Measurements from ENCODE around the gene INHBB. TPM values are rescaled to one million over a fixed set of nuclear protein-coding genes. Genes with fewer than 3 reads are reported as not detected.
"Not testable (repeated sequence)": the region's sequence is repeated elsewhere in the genome, so short reads cannot be mapped to it uniquely, and the experiment has no call there.

Gene INHBB
- total and polyA plus RNA-seq, 5 experiments from 2014 or later = not detected

GRCh38 chr2:120382541-120383144, 36.7 kb downstream of the INHBB start:
- DNase-seq (no peak), ATAC-seq (no peak)
- H3K9me3 Mint-ChIP-seq = no peaks in the 10 kb centered on the region
- no peak overlapping the region for H3K27ac Mint-ChIP-seq
- H3K4me1 Mint-ChIP-seq = peaks cover 0 to under 1% (median 0%) of the 10 kb centered on the region in 4 donors
- no peak overlapping the region for H3K4me3 Mint-ChIP-seq
- POLR2A ChIA-PET = no interaction called here
- H3K27me3 Mint-ChIP-seq = peaks cover 0 to 12% (median 7%) of the 10 kb centered on the region in 5 donors
- no peaks in the 10 kb centered on the region for H3K36me3 Mint-ChIP-seq

GRCh38 chr2:120383191-120383590, 37.3 kb downstream of the INHBB start:
- H3K4me3 Mint-ChIP-seq = no peak overlapping the region
- ATAC-seq (no peak), DNase-seq (no peak)
- no peaks in the 10 kb centered on the region for H3K9me3 Mint-ChIP-seq
- no peaks in the 10 kb centered on the region for H3K36me3 Mint-ChIP-seq
- no peaks in the 10 kb centered on the region for H3K4me1 Mint-ChIP-seq
- POLR2A ChIA-PET = no interaction called here
- no peak overlapping the region for H3K27ac Mint-ChIP-seq
- H3K27me3 Mint-ChIP-seq = peaks cover 0 to 6% (median 5%) of the 10 kb centered on the region in 5 donors

- Mint-ChIP-seq H3K9me3 (no peaks in the 10 kb centered on the region), H3K4me1 (no peaks in the 10 kb centered on the region), H3K4me3 (no peak overlapping the region), H3K27me3 (peaks cover 0 to 3% (median under 1%) of the 10 kb centered on the region in 5 donors), H3K27ac (no peak overlapping the region), H3K36me3 (no peaks in the 10 kb centered on the region)
- POLR2A ChIA-PET = no interaction called here
- DNase-seq (peak in 1 of 10 donors; percentile 18), ATAC-seq (no peak)
Measured at GRCh38 chr2:120383631-120384340, 37.9 kb downstream of the INHBB start.

- peaks cover 0 to 7% (median 3%) of the 10 kb centered on the region in 5 donors for H3K27me3 Mint-ChIP-seq
- no peaks in the 10 kb centered on the region for H3K9me3 Mint-ChIP-seq
- H3K4me1 Mint-ChIP-seq = no peaks in the 10 kb centered on the region
- H3K27ac Mint-ChIP-seq = peak overlapping the region in 1 of 10 donors; percentile 40
- POLR2A ChIA-PET = no interaction called here
- ATAC-seq (no peak), DNase-seq (peak in 1 of 10 donors; percentile 56)
- H3K4me3 Mint-ChIP-seq = no peak overlapping the region
- no peaks in the 10 kb centered on the region for H3K36me3 Mint-ChIP-seq
Measured at GRCh38 chr2:120384486-120385354, 38.8 kb downstream of the INHBB start.

GRCh38 chr2:120385355-120386127, 39.6 kb downstream of the INHBB start:
- DNase-seq (peak in 1 of 10 donors; percentile 34), ATAC-seq (no peak)
- peaks cover 0 to 9% (median 0%) of the 10 kb centered on the region in 5 donors for H3K27me3 Mint-ChIP-seq

GRCh38 chr2:120388222-120389035, 42.5 kb downstream of the INHBB start:
- DNase-seq = peak in 1 of 10 donors; percentile 11
- no peak overlapping the region for H3K4me3 Mint-ChIP-seq
- POLR2A ChIA-PET = no interaction called here
- H3K27me3 Mint-ChIP-seq = peaks cover 0 to 8% (median 0%) of the 10 kb centered on the region in 5 donors
- H3K27ac Mint-ChIP-seq = no peak overlapping the region
- H3K9me3 Mint-ChIP-seq = peaks cover 0 to 2% (median 0%) of the 10 kb centered on the region in 9 donors
- no peak for ATAC-seq
- H3K4me1 Mint-ChIP-seq = no peaks in the 10 kb centered on the region
- no peaks in the 10 kb centered on the region for H3K36me3 Mint-ChIP-seq

More at GRCh38 chr2:120385355-120386127, 39.6 kb downstream of the INHBB start:
- no peaks in the 10 kb centered on the region for H3K36me3 Mint-ChIP-seq
- H3K4me3 Mint-ChIP-seq = no peak overlapping the region
- no peaks in the 10 kb centered on the region for H3K9me3 Mint-ChIP-seq
- peak overlapping the region in 1 of 10 donors; percentile 40 for H3K27ac Mint-ChIP-seq
- H3K4me1 Mint-ChIP-seq = no peaks in the 10 kb centered on the region
- POLR2A ChIA-PET = no interaction called here

GRCh38 chr2:120389036-120389391, 43.1 kb downstream of the INHBB start:
- ATAC-seq (no peak), DNase-seq (peak in 1 of 10 donors; percentile 58)
- peaks cover 0 to 4% (median 0%) of the 10 kb centered on the region in 9 donors for H3K9me3 Mint-ChIP-seq

GRCh38 chr2:120390381-120391055, 44.6 kb downstream of the INHBB start:
- no peaks in the 10 kb centered on the region for H3K4me1 Mint-ChIP-seq
- H3K4me3 Mint-ChIP-seq = no peak overlapping the region
- H3K9me3 Mint-ChIP-seq = peaks cover 0 to 5% (median 0%) of the 10 kb centered on the region in 9 donors
- no peak overlapping the region for H3K27ac Mint-ChIP-seq
- DNase-seq (peak in 1 of 10 donors; percentile 57), ATAC-seq (no peak)
- POLR2A ChIA-PET = no interaction called here
- peaks cover 0 to 17% (median 3%) of the 10 kb centered on the region in 5 donors for H3K27me3 Mint-ChIP-seq
- no peaks in the 10 kb centered on the region for H3K36me3 Mint-ChIP-seq

More at GRCh38 chr2:120389036-120389391, 43.1 kb downstream of the INHBB start:
- H3K27ac Mint-ChIP-seq = no peak overlapping the region
- POLR2A ChIA-PET = no interaction called here
- no peak overlapping the region for H3K4me3 Mint-ChIP-seq
- H3K36me3 Mint-ChIP-seq = no peaks in the 10 kb centered on the region
- no peaks in the 10 kb centered on the region for H3K4me1 Mint-ChIP-seq
- H3K27me3 Mint-ChIP-seq = peaks cover 0 to 14% (median 3%) of the 10 kb centered on the region in 5 donors

GRCh38 chr2:120391382-120391781, 45.4 kb downstream of the INHBB start:
- H3K4me3 Mint-ChIP-seq, H3K4me1 Mint-ChIP-seq, ATAC-seq, H3K9me3 Mint-ChIP-seq, H3K27ac Mint-ChIP-seq, DNase-seq, POLR2A ChIA-PET, H3K36me3 Mint-ChIP-seq: not testable (repeated sequence)
- H3K27me3 Mint-ChIP-seq = peaks cover 0 to 17% (median 3%) of the 10 kb centered on the region in 5 donors

- peaks cover 0 to 5% (median 0%) of the 10 kb centered on the region in 9 donors for H3K9me3 Mint-ChIP-seq
- DNase-seq (no peak), ATAC-seq (no peak)
- H3K27me3 Mint-ChIP-seq = peaks cover 0 to 23% (median 3%) of the 10 kb centered on the region in 5 donors
- no peak overlapping the region for H3K4me3 Mint-ChIP-seq
- H3K36me3 Mint-ChIP-seq = no peaks in the 10 kb centered on the region
- H3K4me1 Mint-ChIP-seq = no peaks in the 10 kb centered on the region
- H3K27ac Mint-ChIP-seq = no peak overlapping the region
- POLR2A ChIA-PET = no interaction called here
Measured at GRCh38 chr2:120391911-120392665, 46.2 kb downstream of the INHBB start.

- peaks cover 0 to 29% (median 3%) of the 10 kb centered on the region in 5 donors for H3K27me3 Mint-ChIP-seq
- POLR2A ChIA-PET = no interaction called here
- no peak for ATAC-seq
- H3K4me3 Mint-ChIP-seq = no peak overlapping the region
- peaks cover 0 to 5% (median 0%) of the 10 kb centered on the region in 9 donors for H3K9me3 Mint-ChIP-seq
- DNase-seq = no peak
- no peaks in the 10 kb centered on the region for H3K4me1 Mint-ChIP-seq
- no peaks in the 10 kb centered on the region for H3K36me3 Mint-ChIP-seq
- H3K27ac Mint-ChIP-seq = no peak overlapping the region
Measured at GRCh38 chr2:120392923-120393322, 47.0 kb downstream of the INHBB start.

Data from naive thymus-derived CD8-positive, alpha-beta T cell (primary cell).